Measurements from ENCODE around the gene FARS2. TPM values are rescaled to one million over a fixed set of nuclear protein-coding genes. Genes with fewer than 3 reads are reported as not detected.

Gene FARS2
- total and polyA plus RNA-seq, 9 of the 15 experiments (the other 6 are each of a cell fraction or from before 2014, with no cell fraction given): 16.5 to 62.2 (median 27.0) TPM

GRCh38 chr6:5398530-5398929 is 137.2 kb downstream of the FARS2 start (continued):
- TF ChIP-seq CTCF (IDR thresholded peaks at IDR 0.05 in 2 of 3, conservative IDR thresholded peaks at IDR 0.05 in 1 of 3; ENCODE audit: insufficient read depth in 2 of 3, low read depth in 1 of 3, low read length in 3 of 3) (peak; percentile 47 to 77 (median 59); a peak in 5 of 6 replicates), ARID2 (IDR thresholded peaks at IDR 0.05) (0 out of 2 replicates have a peak, but pooled peaks have one; percentile 30)

- no peak overlapping the region for H3K27ac ChIP-seq (ENCODE audit: extremely low read depth, low read depth, low read length)
- in situ Hi-C loops (cut with MboI) (no loop called here), intact Hi-C loops (cut with micrococcal nuclease) (no loop called here)
- H4K20me1 ChIP-seq (replicated peaks; ENCODE audit: control insufficient read depth, insufficient read depth, low read length): no peaks in the 10 kb centered on the region; the same call in 1 of the 2 replicates
- 0 out of 3 replicates have a peak, but pooled peaks cover 2% of the 10 kb centered on the region for H3K79me2 ChIP-seq (ENCODE audit: control insufficient read depth, insufficient read depth, low read length)
- H3K4me2 ChIP-seq (ENCODE audit: insufficient read depth, low read length): no peak overlapping the region
- no peaks in the 10 kb centered on the region for H3K27me3 ChIP-seq (ENCODE audit: control insufficient read depth in 2 of 2, insufficient read depth in 2 of 2, low read length in 2 of 2)
- H2AFZ ChIP-seq (ENCODE audit: low read depth, low read length): no peak overlapping the region
- ChIA-PET POLR2A (no interaction called here), CTCF (ENCODE audit: low intra/inter-chr PET ratio) (interaction anchor here (2.0 to 3.0 kb wide), 2 partner anchors 184 to 255 kb away, joined by 21 to 25 read pairs; no protein-coding TSS in a partner anchor)
- no peaks in the 10 kb centered on the region for H3K36me3 ChIP-seq (ENCODE audit: control insufficient read depth, insufficient read depth, low read length)
- no peak overlapping the region for H3K9ac ChIP-seq (ENCODE audit: insufficient read depth in 1 of 2, low read depth in 2 of 2, low read length in 2 of 2)
- FAIRE-seq (no peak), ATAC-seq (no peak), DNase-seq (ENCODE audit: extremely low read depth in 1 of 4, low spot score in 3 of 4) (no peak)
- H3K9me1 ChIP-seq (ENCODE audit: control insufficient read depth, insufficient read depth, low read length): no peaks in the 10 kb centered on the region
- 0 out of 5 replicates have a peak, but pooled peaks cover 0 to 4% of the 10 kb centered on the region in 2 experiments for H3K4me1 ChIP-seq (replicated peaks in 1 of 2; ENCODE audit: control insufficient read depth in 2 of 2, insufficient read depth in 2 of 2, low read length in 2 of 2)
- no peak overlapping the region for H3K4me3 ChIP-seq
- no peaks in the 10 kb centered on the region for H3K9me3 ChIP-seq (replicated peaks; ENCODE audit: control insufficient read depth, insufficient read depth, low read depth, low read length)
- TF ChIP-seq OTX1 (CRISPR knock-in tag; IDR thresholded peaks at IDR 0.05): no peak
- TF ChIP-seq SOX6 (IDR thresholded peaks at IDR 0.05): no peak
- TF ChIP-seq MXI1 (IDR thresholded peaks at IDR 0.05; ENCODE audit: low read depth, low read length): no peak
- no peak for TF ChIP-seq ZNF277 (CRISPR knock-in tag; IDR thresholded peaks at IDR 0.05; ENCODE audit: borderline replicate concordance)
- no peak for TF ChIP-seq ASH1L (IDR thresholded peaks at IDR 0.05; ENCODE audit: borderline replicate concordance, low read depth, partially characterized antibody)
- TF ChIP-seq SIN3B (IDR thresholded peaks at IDR 0.05; ENCODE audit: low read depth): no peak
- TF ChIP-seq ZNF551 (CRISPR knock-in tag; IDR thresholded peaks at IDR 0.05): no peak
- TF ChIP-seq STAG1 (CRISPR knock-in tag; IDR thresholded peaks at IDR 0.05; ENCODE audit: borderline replicate concordance): no peak
- TF ChIP-seq ZNF77 (CRISPR knock-in tag; IDR thresholded peaks at IDR 0.05): no peak
- no peak for TF ChIP-seq NEUROD1 (IDR thresholded peaks at IDR 0.05; ENCODE audit: borderline replicate concordance, low read depth, low read length, partially characterized antibody)
- TF ChIP-seq SNRNP70 (optimal IDR thresholded peaks at IDR 0.05; ENCODE audit: low read depth, low read length): no peak
- TF ChIP-seq, protein P1, sequence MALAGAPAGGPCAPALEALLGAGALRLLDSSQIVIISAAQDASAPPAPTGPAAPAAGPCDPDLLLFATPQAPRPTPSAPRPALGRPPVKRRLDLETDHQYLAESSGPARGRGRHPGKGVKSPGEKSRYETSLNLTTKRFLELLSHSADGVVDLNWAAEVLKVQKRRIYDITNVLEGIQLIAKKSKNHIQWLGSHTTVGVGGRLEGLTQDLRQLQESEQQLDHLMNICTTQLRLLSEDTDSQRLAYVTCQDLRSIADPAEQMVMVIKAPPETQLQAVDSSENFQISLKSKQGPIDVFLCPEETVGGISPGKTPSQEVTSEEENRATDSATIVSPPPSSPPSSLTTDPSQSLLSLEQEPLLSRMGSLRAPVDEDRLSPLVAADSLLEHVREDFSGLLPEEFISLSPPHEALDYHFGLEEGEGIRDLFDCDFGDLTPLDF (CRISPR knock-in tag; IDR thresholded peaks at IDR 0.05): no peak
- no peak for TF ChIP-seq RBM22 (IDR thresholded peaks at IDR 0.05; ENCODE audit: low read depth, low read length, poor library complexity, severe bottlenecking)
- no peak for TF ChIP-seq TFAM (CRISPR knock-in tag; conservative IDR thresholded peaks at IDR 0.05)
- no peak for TF ChIP-seq ZNF79 (CRISPR knock-in tag; IDR thresholded peaks at IDR 0.05; ENCODE audit: low read depth)
- TF ChIP-seq ZNF239 (CRISPR knock-in tag; IDR thresholded peaks at IDR 0.05): no peak
- TF ChIP-seq STAT5A (IDR thresholded peaks at IDR 0.05; ENCODE audit: borderline replicate concordance, low read length): no peak
- no TSS peak for BruUV-seq (replicated peaks)
- whole genome bisulfite sequencing (ENCODE audit: insufficient coverage, low coverage, missing lambda C conversion rate): 53% methylated on average over 2 of the region's 2 CpGs
Measured at GRCh38 chr6:5399391-5399790, 138.1 kb downstream of the FARS2 start.
